Measurements from ENCODE around the gene COBLL1. TPM values are rescaled to one million over a fixed set of nuclear protein-coding genes. Genes with fewer than 3 reads are reported as not detected.

The COBLL1 gene
- total RNA-seq, 1 experiment from 2014 or later: 0.04 TPM

DNA sequence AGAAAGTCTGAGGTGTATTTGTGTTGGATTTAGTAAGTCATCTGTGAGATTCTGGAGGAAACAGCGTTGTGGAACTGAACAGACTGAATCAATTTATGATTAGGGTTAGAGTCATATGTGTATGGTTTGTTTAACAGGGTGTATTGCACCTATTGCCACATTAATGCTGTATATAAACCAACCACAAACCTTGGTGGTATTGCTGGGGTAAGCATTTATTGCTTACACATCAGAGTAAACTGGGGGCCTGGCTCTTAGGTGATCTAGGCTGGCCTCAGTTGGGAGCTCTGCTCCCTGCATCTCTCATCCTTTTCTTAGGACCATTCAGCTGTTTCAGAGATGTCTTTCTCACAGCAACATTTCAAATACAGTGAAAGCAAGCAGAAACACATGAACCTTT lies 160.6 kb downstream of the COBLL1 start:
- Histone ChIP-seq H3K4me2 (ENCODE audit: low read depth, low read length, poor library complexity, severe bottlenecking) (no peak overlapping the region), H3K36me3 (ENCODE audit: insufficient read depth, low read length) (no peaks in the 10 kb centered on the region), H3K27me3 (ENCODE audit: low read length) (no peaks in the 10 kb centered on the region), H2AFZ (ENCODE audit: low read length) (no peak overlapping the region), H3K4me3 (ENCODE audit: low read length) (no peak overlapping the region), H3K4me1 (ENCODE audit: low read length) (no peaks in the 10 kb centered on the region), H3K9me2 (replicated peaks; ENCODE audit: insufficient read depth, low read length) (no peaks in the 10 kb centered on the region; the same call in 1 of the 2 replicates), H3K9ac (ENCODE audit: low read length) (no peak overlapping the region), H3K79me2 (ENCODE audit: low read length) (no peaks in the 10 kb centered on the region), H3K9me3 (ENCODE audit: low read length) (peaks cover 5% of the 10 kb centered on the region), H4K20me1 (ENCODE audit: insufficient read depth, low read depth, low read length) (no peaks in the 10 kb centered on the region), H3K27ac (ENCODE audit: low read length) (no peak overlapping the region)
- no peak for DNase-seq

DNA sequence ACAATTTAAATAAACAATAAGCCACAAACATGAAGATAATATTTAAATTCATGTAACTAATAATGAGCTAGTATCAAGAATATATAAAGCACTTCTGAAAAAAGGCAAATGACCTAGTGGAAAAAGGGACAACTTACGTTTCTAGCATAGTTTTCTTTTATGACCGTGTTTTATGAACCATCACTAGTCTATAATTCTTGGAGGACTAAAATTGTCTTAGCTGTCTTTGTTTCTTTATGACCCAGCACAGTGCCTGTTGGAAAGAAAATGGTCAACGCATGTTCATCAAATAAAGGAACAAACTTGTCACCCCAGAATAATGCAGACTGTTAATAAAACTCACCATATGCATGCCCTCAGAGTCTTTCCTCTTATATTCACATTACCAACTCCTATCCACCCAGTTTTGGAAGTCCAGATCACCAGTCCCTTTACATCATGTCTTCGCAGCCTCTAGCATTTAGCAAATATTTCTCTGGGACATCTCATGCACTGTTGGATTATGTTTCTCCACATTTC lies 162.9 kb downstream of the COBLL1 start:
- Histone ChIP-seq H3K9ac (ENCODE audit: low read length) (no peak overlapping the region), H3K36me3 (ENCODE audit: insufficient read depth, low read length) (no peaks in the 10 kb centered on the region), H3K4me3 (ENCODE audit: low read length) (no peak overlapping the region), H3K4me2 (ENCODE audit: low read depth, low read length, poor library complexity, severe bottlenecking) (no peak overlapping the region), H3K9me3 (ENCODE audit: low read length) (peaks cover 5% of the 10 kb centered on the region), H3K4me1 (ENCODE audit: low read length) (no peaks in the 10 kb centered on the region), H3K9me2 (replicated peaks; ENCODE audit: insufficient read depth, low read length) (no peaks in the 10 kb centered on the region; the same call in 1 of the 2 replicates), H2AFZ (ENCODE audit: low read length) (no peak overlapping the region), H4K20me1 (ENCODE audit: insufficient read depth, low read depth, low read length) (no peaks in the 10 kb centered on the region), H3K79me2 (ENCODE audit: low read length) (no peaks in the 10 kb centered on the region), H3K27ac (ENCODE audit: low read length) (no peak overlapping the region), H3K27me3 (ENCODE audit: low read length) (no peaks in the 10 kb centered on the region)
- no peak for DNase-seq

DNA sequence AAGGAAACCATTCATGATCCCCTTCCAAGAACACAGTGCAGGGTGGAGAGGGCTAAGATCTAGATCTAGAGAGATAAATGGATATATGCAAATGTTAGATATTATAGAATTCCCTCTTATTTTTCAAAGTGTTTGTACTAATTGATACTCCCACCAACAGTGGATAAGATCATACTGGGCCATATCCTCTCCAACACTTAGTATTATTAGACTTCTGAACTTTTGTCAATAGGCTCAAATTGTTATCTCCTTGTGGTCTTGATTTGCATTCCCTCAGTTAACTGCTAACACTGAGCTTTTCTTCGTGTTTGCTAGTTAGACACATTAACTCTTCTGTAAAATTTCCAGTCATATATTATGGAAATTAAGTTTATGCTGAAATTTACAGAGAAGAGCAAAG lies 163.9 kb downstream of the COBLL1 start:
- Histone ChIP-seq H4K20me1 (ENCODE audit: insufficient read depth, low read depth, low read length) (no peaks in the 10 kb centered on the region), H3K4me1 (ENCODE audit: low read length) (no peaks in the 10 kb centered on the region), H3K27me3 (ENCODE audit: low read length) (no peaks in the 10 kb centered on the region), H3K4me2 (ENCODE audit: low read depth, low read length, poor library complexity, severe bottlenecking) (no peak overlapping the region), H3K36me3 (ENCODE audit: insufficient read depth, low read length) (no peaks in the 10 kb centered on the region), H2AFZ (ENCODE audit: low read length) (no peak overlapping the region), H3K4me3 (ENCODE audit: low read length) (no peak overlapping the region), H3K9me2 (replicated peaks; ENCODE audit: insufficient read depth, low read length) (no peaks in the 10 kb centered on the region; the same call in 1 of the 2 replicates), H3K9ac (ENCODE audit: low read length) (no peak overlapping the region), H3K27ac (ENCODE audit: low read length) (no peak overlapping the region), H3K79me2 (ENCODE audit: low read length) (no peaks in the 10 kb centered on the region), H3K9me3 (ENCODE audit: low read length) (peaks cover 5% of the 10 kb centered on the region)
- no peak for DNase-seq

DNA sequence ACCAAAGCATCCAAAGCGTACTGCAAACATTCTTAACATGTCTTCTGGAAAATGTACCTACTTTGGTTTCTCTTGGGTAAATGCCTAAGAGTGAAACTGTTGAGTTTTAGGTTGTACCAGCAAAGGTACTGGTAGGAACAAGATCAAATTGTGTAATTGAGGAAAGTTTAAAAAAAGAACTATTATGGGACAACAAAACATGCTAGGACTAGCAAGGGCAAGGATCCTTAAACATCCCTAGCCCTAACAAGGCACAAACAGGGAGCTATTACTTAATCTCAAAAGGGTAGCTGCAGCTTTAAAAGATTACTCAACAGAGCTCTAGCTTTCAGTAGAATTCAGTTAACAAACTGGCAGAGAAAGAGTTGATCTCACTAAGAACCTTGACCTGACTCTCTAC lies 164.4 kb downstream of the COBLL1 start:
- Histone ChIP-seq H3K27ac (ENCODE audit: low read length) (no peak overlapping the region), H3K27me3 (ENCODE audit: low read length) (no peaks in the 10 kb centered on the region), H3K4me3 (ENCODE audit: low read length) (no peak overlapping the region), H3K79me2 (ENCODE audit: low read length) (no peaks in the 10 kb centered on the region), H3K36me3 (ENCODE audit: insufficient read depth, low read length) (no peaks in the 10 kb centered on the region), H4K20me1 (ENCODE audit: insufficient read depth, low read depth, low read length) (no peaks in the 10 kb centered on the region), H3K4me1 (ENCODE audit: low read length) (no peaks in the 10 kb centered on the region), H3K4me2 (ENCODE audit: low read depth, low read length, poor library complexity, severe bottlenecking) (no peak overlapping the region), H3K9ac (ENCODE audit: low read length) (no peak overlapping the region), H2AFZ (ENCODE audit: low read length) (no peak overlapping the region), H3K9me3 (ENCODE audit: low read length) (peaks cover 5% of the 10 kb centered on the region), H3K9me2 (replicated peaks; ENCODE audit: insufficient read depth, low read length) (no peaks in the 10 kb centered on the region; the same call in 1 of the 2 replicates)
- no peak for DNase-seq

DNA sequence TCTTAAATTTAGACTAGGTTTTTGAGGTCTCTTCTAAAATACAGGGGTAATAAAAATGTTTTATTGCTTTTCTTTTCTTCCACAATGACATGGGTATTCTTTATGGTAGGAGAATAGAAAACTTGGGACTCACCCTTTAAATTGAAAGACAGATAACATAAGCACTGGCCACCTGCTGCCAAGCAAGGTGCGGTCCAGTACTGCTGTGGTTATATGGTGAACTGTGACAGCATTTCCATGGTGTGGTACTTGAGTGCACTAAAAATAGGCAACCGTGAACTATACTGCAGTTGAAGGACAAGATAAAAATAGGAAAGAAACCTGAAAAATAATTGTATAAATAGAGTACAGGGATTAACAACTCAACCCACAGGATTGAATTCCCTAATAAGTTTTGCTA lies 165.9 kb downstream of the COBLL1 start:
- H3K79me2 ChIP-seq (ENCODE audit: low read length): no peaks in the 10 kb centered on the region
- H3K9me3 ChIP-seq (ENCODE audit: low read length): peaks cover 5% of the 10 kb centered on the region
- no peak for DNase-seq
- H3K9ac ChIP-seq (ENCODE audit: low read length): no peak overlapping the region
- no peak overlapping the region for H3K27ac ChIP-seq (ENCODE audit: low read length)
- H4K20me1 ChIP-seq (ENCODE audit: insufficient read depth, low read depth, low read length): no peaks in the 10 kb centered on the region
- H2AFZ ChIP-seq (ENCODE audit: low read length): no peak overlapping the region
- H3K4me1 ChIP-seq (ENCODE audit: low read length): no peaks in the 10 kb centered on the region
- no peak overlapping the region for H3K4me3 ChIP-seq (ENCODE audit: low read length)
- no peak overlapping the region for H3K4me2 ChIP-seq (ENCODE audit: low read depth, low read length, poor library complexity, severe bottlenecking)
- H3K27me3 ChIP-seq (ENCODE audit: low read length): no peaks in the 10 kb centered on the region
- H3K9me2 ChIP-seq (replicated peaks; ENCODE audit: insufficient read depth, low read length): no peaks in the 10 kb centered on the region; the same call in 1 of the 2 replicates
- H3K36me3 ChIP-seq (ENCODE audit: insufficient read depth, low read length): no peaks in the 10 kb centered on the region

DNA sequence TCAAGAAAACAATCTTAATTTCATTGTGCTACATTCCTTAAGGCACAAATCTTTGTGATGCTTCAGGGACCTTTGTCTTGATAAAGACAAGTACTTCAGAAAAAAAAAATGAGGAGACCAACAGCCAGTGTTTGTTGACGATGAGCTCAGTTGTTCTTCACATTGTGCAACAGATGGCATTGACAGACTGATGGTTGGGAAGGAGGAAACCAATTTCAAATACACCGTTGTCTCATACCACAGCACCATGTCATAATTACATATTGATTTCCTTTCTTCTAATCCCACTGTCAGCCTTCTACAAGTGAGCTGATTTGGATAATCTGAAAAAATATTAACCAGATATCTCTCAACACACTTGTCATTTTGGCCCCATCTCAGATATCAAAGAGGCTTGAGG lies 166.6 kb downstream of the COBLL1 start:
- no peak overlapping the region for H2AFZ ChIP-seq (ENCODE audit: low read length)
- no peak overlapping the region for H3K27ac ChIP-seq (ENCODE audit: low read length)
- no peak overlapping the region for H3K4me3 ChIP-seq (ENCODE audit: low read length)
- no peaks in the 10 kb centered on the region; the same call in 1 of the 2 replicates for H3K9me2 ChIP-seq (replicated peaks; ENCODE audit: insufficient read depth, low read length)
- no peaks in the 10 kb centered on the region for H3K36me3 ChIP-seq (ENCODE audit: insufficient read depth, low read length)
- H3K27me3 ChIP-seq (ENCODE audit: low read length): no peaks in the 10 kb centered on the region
- H4K20me1 ChIP-seq (ENCODE audit: insufficient read depth, low read depth, low read length): no peaks in the 10 kb centered on the region
- no peak overlapping the region for H3K4me2 ChIP-seq (ENCODE audit: low read depth, low read length, poor library complexity, severe bottlenecking)
- peaks cover 5% of the 10 kb centered on the region for H3K9me3 ChIP-seq (ENCODE audit: low read length)
- H3K9ac ChIP-seq (ENCODE audit: low read length): no peak overlapping the region
- H3K4me1 ChIP-seq (ENCODE audit: low read length): no peaks in the 10 kb centered on the region
- DNase-seq: no peak
- no peaks in the 10 kb centered on the region for H3K79me2 ChIP-seq (ENCODE audit: low read length)

DNA sequence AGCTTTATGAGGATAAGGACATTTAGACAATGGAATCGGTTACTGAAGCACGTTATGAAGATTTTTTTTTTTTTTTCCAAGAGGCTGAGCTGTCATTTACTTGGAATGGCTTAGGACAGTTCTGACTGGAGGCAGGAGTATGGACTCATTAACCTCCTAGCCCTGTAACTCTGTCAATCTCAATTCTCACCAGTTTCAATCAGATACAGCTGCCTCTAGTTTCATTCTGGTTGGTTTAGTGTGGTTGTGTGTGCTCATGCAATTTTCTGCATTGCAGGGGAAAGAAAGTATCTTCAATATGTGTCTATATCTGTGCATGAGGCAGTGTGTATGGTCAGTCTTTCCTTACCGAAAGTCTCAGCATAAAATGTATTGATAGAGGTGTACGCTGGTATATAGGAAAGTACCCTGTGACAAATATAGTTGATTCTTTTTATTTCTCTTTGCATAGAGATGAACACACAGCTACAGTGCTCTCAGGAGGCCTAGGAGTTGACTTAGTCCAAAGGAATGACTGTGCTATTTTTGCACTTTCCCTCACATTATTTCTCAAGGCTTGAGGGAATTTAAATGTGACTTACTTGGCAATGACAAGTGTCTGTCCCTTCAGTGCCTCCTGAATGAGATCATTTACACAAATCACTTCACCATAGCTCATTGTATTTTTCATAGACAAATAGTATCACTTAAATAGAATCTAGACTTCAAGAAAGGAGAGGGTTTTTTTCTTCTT lies 169.8 kb downstream of the COBLL1 start:
- Histone ChIP-seq H2AFZ (ENCODE audit: low read length) (no peak overlapping the region), H3K79me2 (ENCODE audit: low read length) (no peaks in the 10 kb centered on the region), H4K20me1 (ENCODE audit: insufficient read depth, low read depth, low read length) (no peaks in the 10 kb centered on the region)

DNA sequence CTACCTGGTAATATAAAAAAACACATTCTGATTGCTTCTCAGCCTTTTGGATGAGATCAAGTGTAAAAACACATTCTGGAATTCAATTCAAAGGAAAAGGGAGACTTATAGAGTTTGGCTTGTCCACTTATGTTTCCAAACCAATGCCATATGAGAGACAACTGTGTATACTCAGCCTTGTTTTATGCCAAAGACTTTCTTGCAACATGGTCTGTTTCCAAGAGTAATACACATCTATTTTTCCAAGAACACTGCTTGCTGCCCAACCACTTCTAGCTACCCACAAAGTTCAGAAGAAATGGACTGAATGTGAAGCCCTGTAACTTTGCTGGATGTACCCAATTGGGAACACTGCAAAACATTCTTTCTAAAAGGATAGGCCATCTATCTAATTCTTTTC lies 172.3 kb downstream of the COBLL1 start:
- H4K20me1 ChIP-seq (ENCODE audit: insufficient read depth, low read depth, low read length): no peaks in the 10 kb centered on the region

More for the DNA sequence above, 169.8 kb downstream of the COBLL1 start:
- Histone ChIP-seq H3K36me3 (ENCODE audit: insufficient read depth, low read length) (no peaks in the 10 kb centered on the region), H3K9me3 (ENCODE audit: low read length) (no peaks in the 10 kb centered on the region), H3K27me3 (ENCODE audit: low read length) (no peaks in the 10 kb centered on the region), H3K4me1 (ENCODE audit: low read length) (no peaks in the 10 kb centered on the region), H3K9me2 (replicated peaks; ENCODE audit: insufficient read depth, low read length) (no peaks in the 10 kb centered on the region), H3K4me3 (ENCODE audit: low read length) (no peak overlapping the region), H3K4me2 (ENCODE audit: low read depth, low read length, poor library complexity, severe bottlenecking) (no peak overlapping the region), H3K27ac (ENCODE audit: low read length) (no peak overlapping the region), H3K9ac (ENCODE audit: low read length) (no peak overlapping the region)
- DNase-seq: no peak

More for the DNA sequence above, 172.3 kb downstream of the COBLL1 start:
- no peaks in the 10 kb centered on the region for H3K4me1 ChIP-seq (ENCODE audit: low read length)
- H2AFZ ChIP-seq (ENCODE audit: low read length): no peak overlapping the region
- no peak overlapping the region for H3K27ac ChIP-seq (ENCODE audit: low read length)
- H3K79me2 ChIP-seq (ENCODE audit: low read length): no peaks in the 10 kb centered on the region
- no peak overlapping the region for H3K4me3 ChIP-seq (ENCODE audit: low read length)
- no peak overlapping the region for H3K9ac ChIP-seq (ENCODE audit: low read length)
- H3K4me2 ChIP-seq (ENCODE audit: low read depth, low read length, poor library complexity, severe bottlenecking): no peak overlapping the region
- H3K9me3 ChIP-seq (ENCODE audit: low read length): no peaks in the 10 kb centered on the region
- H3K36me3 ChIP-seq (ENCODE audit: insufficient read depth, low read length): no peaks in the 10 kb centered on the region
- 0 out of 2 replicates have a peak, but pooled peaks cover 4% of the 10 kb centered on the region for H3K9me2 ChIP-seq (replicated peaks; ENCODE audit: insufficient read depth, low read length)
- H3K27me3 ChIP-seq (ENCODE audit: low read length): no peaks in the 10 kb centered on the region
- DNase-seq: no peak
